GM23248 (cell line): Measurements from ENCODE around the gene ZNF638.

Experiments used
- EZH2 ChIP-seq: fragments of 200-600 bp; sonication (generic); IDR thresholded peaks from 2 replicates; pipeline ENCODE4 v1.6.1; 2018; ENCODE audit warnings: antibody characterized with exemption, mild to moderate bottlenecking; ENCODE audit not compliant: insufficient read depth, poor library complexity, severe bottlenecking
- EZH2phosphoT487 ChIP-seq: fragments of 200-600 bp; sonication (generic); IDR thresholded peaks from 2 replicates; pipeline ENCODE4 v1.6.1; 2018; ENCODE audit warnings: antibody characterized with exemption, moderate library complexity, mild to moderate bottlenecking, low read depth; ENCODE audit not compliant: insufficient read depth

GRCh38 chr2:71336802-71337201 lies 5.2 kb downstream of the ZNF638 start:
- no peak for TF ChIP-seq EZH2phosphoT487
- TF ChIP-seq EZH2, result no peak
